Breast epithelium (tissue), 4 donors: ENCODE data around the gene SLC45A3. TPM values are rescaled to one million over a fixed set of nuclear protein-coding genes. Genes with fewer than 3 reads are reported as not detected.

Experiments used
- DNase-seq, 2 donors: peaks; one replicate each; pipeline ENCODE4 v3.0.0-alpha.2; 2019; ENCODE audit warnings: low spot score in 2 of 2
- H3K27ac ChIP-seq, 2 donors: fragments of 200-600 bp; sonication (generic) in 1 of 2; one replicate each; pipeline ENCODE4 v1.5.1; 2016 to 2019; ENCODE audit warnings: mild to moderate bottlenecking in 1 of 2
- H3K27me3 ChIP-seq, 2 donors: fragments of 200-600 bp; sonication (generic) in 1 of 2; one replicate each; pipeline versions ENCODE4 v1.5.1 to v1.6.0; 2017 to 2019; ENCODE audit warnings: control low read depth in 1 of 2, mild to moderate bottlenecking in 1 of 2
- H3K36me3 ChIP-seq: fragments of 200-600 bp; one replicate; pipeline ENCODE4 v1.5.1; 2019
- H3K4me1 ChIP-seq, 2 donors: fragments of 200-600 bp; sonication (generic); one replicate each; pipeline ENCODE4 v1.5.1; 2016 to 2019; ENCODE audit warnings: control low read depth in 1 of 2
- H3K4me3 ChIP-seq, 3 donors: fragments of 200-600 bp; sonication (generic); 1 replicate in 2 of 3; 2 replicates in 1 of 3; pipeline ENCODE4 v1.5.1; 2016 to 2019; ENCODE audit warnings: mild to moderate bottlenecking in 3 of 3, moderate library complexity in 2 of 3
- H3K9me3 ChIP-seq, 2 donors: fragments of 200-600 bp; sonication (generic) in 1 of 2; one replicate each; pipeline ENCODE4 v1.5.1; 2016 to 2019; ENCODE audit warnings: control low read depth in 1 of 2
- POLR2A ChIP-seq: fragments of 450-650 bp; IDR thresholded peaks from one replicate; pipeline ENCODE4 v1.6.1; 2016; ENCODE audit warnings: antibody characterized with exemption, mild to moderate bottlenecking, moderate library complexity
- POLR2AphosphoS5 ChIP-seq, 3 donors: sonication (generic); formaldehyde crosslinking; IDR thresholded peaks; one replicate each; pipeline ENCODE4 v1.6.1; 2017; ENCODE audit warnings: antibody characterized with exemption in 3 of 3
- intact Hi-C: fragments of 100-400 bp; cut with DNase I; formaldehyde crosslinking; loops from one replicate; pipeline ENCODE4 v1.15.1; 2023; ENCODE audit warnings: low total_unique reads
- total RNA-seq, 3 donors: library from RNA; depleted of rRNA; stranded (reverse); fragments of >200 nt; gene quantifications; one replicate each; pipeline ENCODE4 v1.1.0, GENCODE V29; 2016
- TF ChIP-seq, protein P1 (sequence below), 3 donors: fragments of 450-650 bp; IDR thresholded peaks; one replicate each; pipeline ENCODE4 v1.5.1; 2016 to 2017; ENCODE audit warnings: antibody characterized with exemption in 3 of 3, mild to moderate bottlenecking in 3 of 3, moderate library complexity in 3 of 3

SLC45A3 gene
- total RNA-seq, 3 donors from 2014 or later, result 1.3 to 2.9 (median 1.6) TPM

DNA sequence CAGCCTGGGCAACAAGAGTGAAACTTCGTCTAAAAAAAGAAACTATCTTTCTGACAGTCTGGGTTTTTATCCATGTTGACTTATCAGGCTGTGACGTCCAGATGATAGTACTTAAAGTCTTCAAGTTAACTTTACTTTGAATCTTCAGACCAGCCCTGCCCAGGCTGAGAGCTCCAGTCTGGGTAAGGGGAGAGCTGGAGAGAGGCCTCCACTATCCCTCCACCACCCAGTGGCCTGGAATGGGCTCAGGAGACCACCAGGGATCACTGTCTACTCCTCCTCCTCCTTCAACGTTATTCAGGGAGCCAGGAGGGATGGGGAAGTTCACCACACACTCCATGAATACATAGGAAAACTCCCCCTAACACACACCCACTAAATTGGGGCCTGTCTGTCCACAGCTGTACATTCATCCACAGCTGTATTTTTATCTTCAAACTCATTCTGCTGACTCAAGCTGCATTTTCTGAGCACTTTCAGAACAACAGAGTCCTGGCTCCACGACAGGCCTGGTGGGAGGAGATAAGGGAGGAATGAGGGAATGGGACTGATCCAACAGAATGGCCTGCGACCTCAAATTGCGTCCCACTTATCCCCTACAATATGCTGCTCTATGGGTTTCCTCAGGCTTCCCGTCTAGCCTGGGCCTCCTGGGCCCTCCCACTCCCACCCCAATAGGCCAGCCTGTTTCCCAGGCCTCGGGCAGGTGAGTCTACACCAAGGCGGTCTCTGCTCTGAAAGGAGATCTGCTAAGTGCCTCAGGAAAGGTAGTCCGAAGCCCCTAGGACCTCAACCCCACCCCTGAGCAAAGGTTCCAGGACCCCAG lies 1.8 kb downstream of the SLC45A3 start:
- TF ChIP-seq POLR2A (no peak), POLR2AphosphoS5 (IDR thresholded peaks at IDR 0.05) (no peak)
- TF ChIP-seq, protein P1, sequence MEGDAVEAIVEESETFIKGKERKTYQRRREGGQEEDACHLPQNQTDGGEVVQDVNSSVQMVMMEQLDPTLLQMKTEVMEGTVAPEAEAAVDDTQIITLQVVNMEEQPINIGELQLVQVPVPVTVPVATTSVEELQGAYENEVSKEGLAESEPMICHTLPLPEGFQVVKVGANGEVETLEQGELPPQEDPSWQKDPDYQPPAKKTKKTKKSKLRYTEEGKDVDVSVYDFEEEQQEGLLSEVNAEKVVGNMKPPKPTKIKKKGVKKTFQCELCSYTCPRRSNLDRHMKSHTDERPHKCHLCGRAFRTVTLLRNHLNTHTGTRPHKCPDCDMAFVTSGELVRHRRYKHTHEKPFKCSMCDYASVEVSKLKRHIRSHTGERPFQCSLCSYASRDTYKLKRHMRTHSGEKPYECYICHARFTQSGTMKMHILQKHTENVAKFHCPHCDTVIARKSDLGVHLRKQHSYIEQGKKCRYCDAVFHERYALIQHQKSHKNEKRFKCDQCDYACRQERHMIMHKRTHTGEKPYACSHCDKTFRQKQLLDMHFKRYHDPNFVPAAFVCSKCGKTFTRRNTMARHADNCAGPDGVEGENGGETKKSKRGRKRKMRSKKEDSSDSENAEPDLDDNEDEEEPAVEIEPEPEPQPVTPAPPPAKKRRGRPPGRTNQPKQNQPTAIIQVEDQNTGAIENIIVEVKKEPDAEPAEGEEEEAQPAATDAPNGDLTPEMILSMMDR (IDR thresholded peaks at IDR 0.05), result no peak
- Histone ChIP-seq H3K27ac (peak overlapping the region; percentile 48 to 60), H3K9me3 (no peaks in the 10 kb centered on the region), H3K27me3 (no peaks in the 10 kb centered on the region), H3K4me1 (peaks cover 0 to 6% of the 10 kb centered on the region in 2 donors), H3K4me3 (peak overlapping the region in 2 of 3 donors; percentile 71 to 78), H3K36me3 (no peaks in the 10 kb centered on the region)
- DNase-seq, result no peak
- intact Hi-C loops, result no loop called here

DNA sequence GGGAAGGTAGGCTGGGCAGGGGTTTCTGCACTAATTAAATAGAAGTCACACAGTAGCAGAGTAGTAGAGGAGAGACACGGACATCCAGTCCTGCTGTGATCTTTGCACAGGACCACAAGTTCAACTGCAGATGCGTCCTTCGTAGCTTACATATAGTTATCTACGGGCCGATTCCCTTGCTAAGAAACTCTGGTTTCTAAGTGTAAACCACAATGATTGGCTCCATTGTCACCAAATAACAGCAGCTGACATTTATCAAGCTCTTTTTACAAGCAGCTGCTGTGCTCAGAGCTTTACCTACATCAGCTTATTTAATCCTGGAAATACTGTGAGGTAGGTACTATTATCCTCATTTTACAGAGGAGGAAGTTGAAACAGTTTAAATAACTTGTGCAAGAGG lies 3.1 kb downstream of the SLC45A3 start:
- intact Hi-C loops, result no loop called here
- TF ChIP-seq POLR2AphosphoS5 (IDR thresholded peaks at IDR 0.05), result no peak
- no peak for TF ChIP-seq POLR2A
- TF ChIP-seq, protein P1 (IDR thresholded peaks at IDR 0.05), result no peak
- Histone ChIP-seq H3K27ac (no peak overlapping the region), H3K9me3 (no peaks in the 10 kb centered on the region), H3K36me3 (no peaks in the 10 kb centered on the region), H3K4me1 (peaks cover 0 to 6% of the 10 kb centered on the region in 2 donors), H3K27me3 (no peaks in the 10 kb centered on the region), H3K4me3 (no peak overlapping the region)
- DNase-seq, result no peak

DNA sequence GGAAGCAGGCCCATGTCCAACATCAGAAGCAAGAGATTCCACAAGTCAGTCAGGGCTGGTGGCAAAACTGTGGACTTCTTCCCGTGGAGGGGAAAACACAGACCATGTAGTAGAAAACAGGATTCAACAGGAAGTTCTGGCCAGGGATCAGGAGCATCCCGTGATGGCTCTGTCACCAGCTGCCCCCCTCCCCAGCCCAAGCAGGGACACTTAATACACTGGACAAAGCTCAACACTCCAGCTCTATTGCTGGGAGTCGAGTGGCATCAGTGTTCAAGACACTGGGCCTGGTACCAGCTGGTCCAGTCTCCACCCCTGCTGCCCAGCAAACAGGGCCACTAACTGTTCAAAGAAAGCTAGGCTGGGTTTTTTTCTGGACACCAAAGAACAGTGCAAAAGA lies 3.7 kb downstream of the SLC45A3 start:
- Histone ChIP-seq H3K9me3 (no peaks in the 10 kb centered on the region), H3K27ac (no peak overlapping the region), H3K4me3 (no peak overlapping the region), H3K4me1 (peaks cover 0 to 6% of the 10 kb centered on the region in 2 donors), H3K36me3 (no peaks in the 10 kb centered on the region), H3K27me3 (no peaks in the 10 kb centered on the region)
- intact Hi-C loops, result no loop called here
- DNase-seq, result no peak
- TF ChIP-seq, protein P1 (IDR thresholded peaks at IDR 0.05), result no peak
- TF ChIP-seq POLR2A (no peak), POLR2AphosphoS5 (IDR thresholded peaks at IDR 0.05) (no peak)

DNA sequence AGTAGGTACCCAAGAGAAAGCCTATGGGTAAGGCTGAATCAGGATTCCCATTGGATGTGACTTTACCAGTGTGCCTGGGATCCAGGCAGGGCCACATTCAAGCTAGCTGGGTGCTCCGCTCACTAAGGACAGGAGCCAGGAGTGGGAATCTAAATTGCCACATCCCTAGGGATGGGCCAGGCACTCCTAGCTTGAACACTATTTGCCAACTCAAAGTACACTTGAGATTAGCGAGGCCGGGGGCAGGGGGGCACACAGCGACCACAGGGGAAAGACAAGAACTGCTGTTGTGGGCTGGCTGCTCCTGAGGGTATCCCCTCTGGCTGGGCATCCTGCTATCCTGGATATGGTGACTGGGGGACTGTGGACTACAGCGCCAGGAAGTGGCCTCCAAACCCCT lies 4.3 kb downstream of the SLC45A3 start:
- no peak for TF ChIP-seq POLR2A
- TF ChIP-seq, protein P1 (IDR thresholded peaks at IDR 0.05), result no peak
- no peak for TF ChIP-seq POLR2AphosphoS5 (IDR thresholded peaks at IDR 0.05)
- H3K27ac ChIP-seq, result no peak overlapping the region
- intact Hi-C loops, result no loop called here
- peaks cover 0 to 6% of the 10 kb centered on the region in 2 donors for H3K4me1 ChIP-seq
- no peaks in the 10 kb centered on the region for H3K36me3 ChIP-seq
- H3K27me3 ChIP-seq, result no peaks in the 10 kb centered on the region
- no peak for DNase-seq
- H3K4me3 ChIP-seq, result no peak overlapping the region
- H3K9me3 ChIP-seq, result no peaks in the 10 kb centered on the region

GRCh38 chr1:205675247-205675646 lies 5.1 kb downstream of the SLC45A3 start:
- TF ChIP-seq, protein P1 (IDR thresholded peaks at IDR 0.05), result no peak
- TF ChIP-seq POLR2AphosphoS5 (IDR thresholded peaks at IDR 0.05), result no peak
- no peak for TF ChIP-seq POLR2A
- H3K36me3 ChIP-seq, result no peaks in the 10 kb centered on the region
- H3K4me1 ChIP-seq, result peaks cover 0 to 6% of the 10 kb centered on the region in 2 donors
- intact Hi-C loops, result no loop called here
- H3K4me3 ChIP-seq, result no peak overlapping the region
- no peaks in the 10 kb centered on the region for H3K27me3 ChIP-seq
- H3K9me3 ChIP-seq, result no peaks in the 10 kb centered on the region
- no peak for DNase-seq
- no peak overlapping the region for H3K27ac ChIP-seq
